ENCODE data around the gene ITFG2. TPM values are rescaled to one million over a fixed set of nuclear protein-coding genes. Genes with fewer than 3 reads are reported as not detected.

ITFG2 gene
- total and polyA plus RNA-seq, 2 donors (not counting 3 experiments of a cell fraction or from before 2014, with no cell fraction given), result 25.0 to 31.9 TPM

DNA sequence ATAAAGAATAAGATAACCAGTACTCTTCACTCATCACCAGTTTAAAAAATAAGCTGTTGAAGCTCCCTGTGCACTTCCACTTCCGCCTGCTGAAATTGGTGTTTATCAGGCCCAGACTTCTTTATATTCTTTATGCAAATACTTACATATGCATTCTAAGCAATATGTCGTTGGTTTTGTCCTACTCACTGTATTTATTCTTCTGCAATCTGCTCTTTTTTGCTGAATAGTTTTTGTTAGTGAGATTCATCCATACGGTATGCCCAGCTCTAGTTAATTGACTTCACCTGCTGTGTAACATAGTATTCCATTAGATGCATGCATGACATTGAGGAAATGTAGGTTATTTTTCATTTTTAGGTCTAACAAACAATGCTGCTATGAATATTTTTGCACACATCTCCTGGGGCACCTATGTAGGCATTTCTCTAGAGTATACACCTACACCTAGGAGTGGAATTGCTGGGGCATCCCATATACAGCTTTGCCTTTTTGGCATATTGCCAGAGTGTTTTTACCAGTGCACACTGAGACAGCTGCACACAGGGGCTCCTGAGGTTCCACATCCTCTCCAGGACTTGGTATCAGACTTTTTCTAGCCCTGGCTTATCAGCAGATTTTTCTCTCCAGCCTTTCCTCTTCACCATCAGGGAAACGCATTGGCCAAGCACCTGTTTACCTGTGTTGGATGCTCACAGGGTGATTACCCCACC lies 23.4 kb downstream of the ITFG2 start:
- Histone ChIP-seq H3K27me3 (ENCODE audit: control insufficient read depth in 2 of 2, insufficient read depth in 2 of 2, low read length in 2 of 2) (peaks cover 0 to 4% of the 10 kb centered on the region in 2 experiments), H2AFZ (ENCODE audit: low read depth, low read length) (no peak overlapping the region), H3K27ac (ENCODE audit: insufficient read depth, low read depth, low read length) (no peak overlapping the region), H3K36me3 (ENCODE audit: control insufficient read depth in 2 of 2, extremely low read depth in 1 of 2, insufficient read depth in 2 of 2, low read length in 2 of 2) (no peaks in the 10 kb centered on the region), H4K20me1 (replicated peaks; ENCODE audit: control insufficient read depth, extremely low read depth, insufficient read depth, low read length) (no peaks in the 10 kb centered on the region), H3K9me3 (replicated peaks; ENCODE audit: control insufficient read depth, insufficient read depth, low read length) (no peaks in the 10 kb centered on the region), H3K9ac (replicated peaks; ENCODE audit: extremely low read depth, insufficient read depth, low read length) (no peak overlapping the region), H3K4me3 (replicated peaks in 1 of 3; ENCODE audit: insufficient read depth in 1 of 3, low read depth in 1 of 3, low read length in 3 of 3) (no peak overlapping the region), H3K79me2 (ENCODE audit: control insufficient read depth, insufficient read depth, low read length) (no peaks in the 10 kb centered on the region), H3K4me1 (ENCODE audit: control insufficient read depth, extremely low read depth, insufficient read depth, low read length) (no peaks in the 10 kb centered on the region), H3K4me2 (ENCODE audit: insufficient read depth, low read length) (no peak overlapping the region), H3K9me1 (replicated peaks; ENCODE audit: control insufficient read depth, extremely low read depth, insufficient read depth, low read length) (no peaks in the 10 kb centered on the region)
- no TSS peak for BruUV-seq (replicated peaks)
- TF ChIP-seq, protein P1, sequence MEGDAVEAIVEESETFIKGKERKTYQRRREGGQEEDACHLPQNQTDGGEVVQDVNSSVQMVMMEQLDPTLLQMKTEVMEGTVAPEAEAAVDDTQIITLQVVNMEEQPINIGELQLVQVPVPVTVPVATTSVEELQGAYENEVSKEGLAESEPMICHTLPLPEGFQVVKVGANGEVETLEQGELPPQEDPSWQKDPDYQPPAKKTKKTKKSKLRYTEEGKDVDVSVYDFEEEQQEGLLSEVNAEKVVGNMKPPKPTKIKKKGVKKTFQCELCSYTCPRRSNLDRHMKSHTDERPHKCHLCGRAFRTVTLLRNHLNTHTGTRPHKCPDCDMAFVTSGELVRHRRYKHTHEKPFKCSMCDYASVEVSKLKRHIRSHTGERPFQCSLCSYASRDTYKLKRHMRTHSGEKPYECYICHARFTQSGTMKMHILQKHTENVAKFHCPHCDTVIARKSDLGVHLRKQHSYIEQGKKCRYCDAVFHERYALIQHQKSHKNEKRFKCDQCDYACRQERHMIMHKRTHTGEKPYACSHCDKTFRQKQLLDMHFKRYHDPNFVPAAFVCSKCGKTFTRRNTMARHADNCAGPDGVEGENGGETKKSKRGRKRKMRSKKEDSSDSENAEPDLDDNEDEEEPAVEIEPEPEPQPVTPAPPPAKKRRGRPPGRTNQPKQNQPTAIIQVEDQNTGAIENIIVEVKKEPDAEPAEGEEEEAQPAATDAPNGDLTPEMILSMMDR (IDR thresholded peaks at IDR 0.05; ENCODE audit: extremely low read depth in 1 of 2, insufficient read depth in 1 of 2, low read depth in 1 of 2, low read length in 2 of 2), result no peak
- TF ChIP-seq POLR2A (IDR thresholded peaks at IDR 0.05; ENCODE audit: low read depth, low read length) (no peak), FOS (IDR thresholded peaks at IDR 0.05; ENCODE audit: borderline replicate concordance, insufficient read depth, low read length) (no peak), JUN (IDR thresholded peaks at IDR 0.05; ENCODE audit: borderline replicate concordance, insufficient read depth, insufficient read length, low read depth) (no peak), MYC (IDR thresholded peaks at IDR 0.05; ENCODE audit: low read depth, low read length) (no peak), GATA2 (IDR thresholded peaks at IDR 0.05; ENCODE audit: insufficient read depth, insufficient read length, low read depth, low read length) (no peak), POLR2AphosphoS5 (IDR thresholded peaks at IDR 0.05; ENCODE audit: insufficient read depth, low read depth, low read length) (no peak), EZH2 (IDR thresholded peaks at IDR 0.05; ENCODE audit: borderline replicate concordance, low read depth, low read length, severe bottlenecking) (no peak)
- TF ChIP-seq, protein P2, sequence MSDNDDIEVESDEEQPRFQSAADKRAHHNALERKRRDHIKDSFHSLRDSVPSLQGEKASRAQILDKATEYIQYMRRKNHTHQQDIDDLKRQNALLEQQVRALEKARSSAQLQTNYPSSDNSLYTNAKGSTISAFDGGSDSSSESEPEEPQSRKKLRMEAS (IDR thresholded peaks at IDR 0.05; ENCODE audit: insufficient read depth, insufficient read length), result no peak
- ChIA-PET POLR2A (no interaction called here), CTCF (interaction anchor here (0.8 to 2.8 kb wide), 4 partner anchors 10 to 205 kb away, joined by 3 to 12 read pairs (median 6); no protein-coding TSS in a partner anchor)
- no peak for FAIRE-seq
- dilution Hi-C loops (cut with MboI; ENCODE audit: extremely low pct_ligation_motif_present, low sequenced_read_pairs) (no loop called here), intact Hi-C loops (cut with micrococcal nuclease) (no loop called here)
- DNase-seq (ENCODE audit: low read depth, low spot score), result no peak
